ENCODE data around the gene SBSN. TPM values are rescaled to one million over a fixed set of nuclear protein-coding genes. Genes with fewer than 3 reads are reported as not detected.
A peak's percentile ranks its signal among the peaks of the same experiment; 100 is the strongest.

The SBSN gene
- total RNA-seq, 1 donor: 4.7 TPM

GRCh38 chr19:35498984-35499527, 29.1 kb downstream of the SBSN start:
- H3K4me3 ChIP-seq (ENCODE audit: insufficient read depth, low read length): no peak overlapping the region
- no peaks in the 10 kb centered on the region for H3K9me3 ChIP-seq (ENCODE audit: low read depth, low read length)
- no peak overlapping the region for H3K27ac ChIP-seq (ENCODE audit: low read depth, low read length)

GRCh38 chr19:35498220-35498619, 29.9 kb downstream of the SBSN start:
- no peaks in the 10 kb centered on the region for H3K9me3 ChIP-seq (ENCODE audit: low read depth, low read length)

More at GRCh38 chr19:35498984-35499527, 29.1 kb downstream of the SBSN start:
- Histone ChIP-seq H2AFZ (ENCODE audit: low read length) (no peak overlapping the region), H3K36me3 (ENCODE audit: insufficient read depth, low read length) (no peaks in the 10 kb centered on the region), H3K4me1 (ENCODE audit: insufficient read depth, low read length) (no peaks in the 10 kb centered on the region), H3K4me2 (ENCODE audit: insufficient read depth, low read length) (no peak overlapping the region), H3K27me3 (ENCODE audit: insufficient read depth, low read length) (peaks cover under 1% of the 10 kb centered on the region), H4K20me1 (ENCODE audit: insufficient read depth, low read length) (no peaks in the 10 kb centered on the region), H3K79me2 (ENCODE audit: insufficient read depth, low read length) (no peaks in the 10 kb centered on the region)
- TF ChIP-seq CTCF (IDR thresholded peaks at IDR 0.05; ENCODE audit: extremely low read depth, low read depth, low read length): no peak
- peak; percentile 36 for DNase-seq (ENCODE audit: insufficient read length, low spot score, missing footprints)

DNA sequence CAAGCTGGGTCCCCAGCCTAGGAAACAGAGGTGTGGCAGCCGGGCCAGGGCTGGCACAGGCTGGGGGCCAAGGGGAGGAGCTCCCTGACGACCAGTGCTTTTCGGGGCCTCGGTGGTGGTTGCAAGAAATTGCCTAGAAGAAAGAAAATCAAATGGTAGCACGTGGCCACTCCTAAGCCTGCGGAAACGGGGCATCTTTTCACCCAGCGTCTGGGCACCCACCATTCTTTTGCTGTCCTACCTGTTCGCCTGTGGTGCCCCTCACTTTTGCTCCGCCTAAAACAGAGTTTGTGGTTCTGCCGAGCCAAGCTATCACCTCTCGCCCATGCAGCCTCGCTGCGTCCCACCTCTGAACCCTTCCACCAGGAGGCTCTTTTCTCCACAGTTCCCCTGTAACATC, 30.7 kb downstream of the SBSN start:
- H3K4me3 ChIP-seq (ENCODE audit: insufficient read depth, low read length): no peak overlapping the region
- no peak for TF ChIP-seq CTCF (IDR thresholded peaks at IDR 0.05; ENCODE audit: extremely low read depth, low read depth, low read length)
- no peaks in the 10 kb centered on the region for H4K20me1 ChIP-seq (ENCODE audit: insufficient read depth, low read length)
- H3K4me1 ChIP-seq (ENCODE audit: insufficient read depth, low read length): no peaks in the 10 kb centered on the region
- H2AFZ ChIP-seq (ENCODE audit: low read length): no peak overlapping the region
- no peaks in the 10 kb centered on the region for H3K9me3 ChIP-seq (ENCODE audit: low read depth, low read length)
- no peak overlapping the region for H3K4me2 ChIP-seq (ENCODE audit: insufficient read depth, low read length)
- no peaks in the 10 kb centered on the region for H3K79me2 ChIP-seq (ENCODE audit: insufficient read depth, low read length)
- peak; percentile 31 for DNase-seq (ENCODE audit: insufficient read length, low spot score, missing footprints)
- H3K36me3 ChIP-seq (ENCODE audit: insufficient read depth, low read length): no peaks in the 10 kb centered on the region
- H3K27me3 ChIP-seq (ENCODE audit: insufficient read depth, low read length): peaks cover 11% of the 10 kb centered on the region
- no peak overlapping the region for H3K27ac ChIP-seq (ENCODE audit: low read depth, low read length)

More at GRCh38 chr19:35498220-35498619, 29.9 kb downstream of the SBSN start:
- H3K36me3 ChIP-seq (ENCODE audit: insufficient read depth, low read length): no peaks in the 10 kb centered on the region
- H3K79me2 ChIP-seq (ENCODE audit: insufficient read depth, low read length): no peaks in the 10 kb centered on the region
- no peaks in the 10 kb centered on the region for H3K4me1 ChIP-seq (ENCODE audit: insufficient read depth, low read length)
- H3K27ac ChIP-seq (ENCODE audit: low read depth, low read length): no peak overlapping the region
- H3K4me3 ChIP-seq (ENCODE audit: insufficient read depth, low read length): no peak overlapping the region
- H4K20me1 ChIP-seq (ENCODE audit: insufficient read depth, low read length): no peaks in the 10 kb centered on the region
- no peak overlapping the region for H2AFZ ChIP-seq (ENCODE audit: low read length)
- H3K4me2 ChIP-seq (ENCODE audit: insufficient read depth, low read length): no peak overlapping the region
- no peak for DNase-seq (ENCODE audit: insufficient read length, low spot score, missing footprints)
- TF ChIP-seq CTCF (IDR thresholded peaks at IDR 0.05; ENCODE audit: extremely low read depth, low read depth, low read length): no peak
- H3K27me3 ChIP-seq (ENCODE audit: insufficient read depth, low read length): peaks cover 5% of the 10 kb centered on the region

DNA sequence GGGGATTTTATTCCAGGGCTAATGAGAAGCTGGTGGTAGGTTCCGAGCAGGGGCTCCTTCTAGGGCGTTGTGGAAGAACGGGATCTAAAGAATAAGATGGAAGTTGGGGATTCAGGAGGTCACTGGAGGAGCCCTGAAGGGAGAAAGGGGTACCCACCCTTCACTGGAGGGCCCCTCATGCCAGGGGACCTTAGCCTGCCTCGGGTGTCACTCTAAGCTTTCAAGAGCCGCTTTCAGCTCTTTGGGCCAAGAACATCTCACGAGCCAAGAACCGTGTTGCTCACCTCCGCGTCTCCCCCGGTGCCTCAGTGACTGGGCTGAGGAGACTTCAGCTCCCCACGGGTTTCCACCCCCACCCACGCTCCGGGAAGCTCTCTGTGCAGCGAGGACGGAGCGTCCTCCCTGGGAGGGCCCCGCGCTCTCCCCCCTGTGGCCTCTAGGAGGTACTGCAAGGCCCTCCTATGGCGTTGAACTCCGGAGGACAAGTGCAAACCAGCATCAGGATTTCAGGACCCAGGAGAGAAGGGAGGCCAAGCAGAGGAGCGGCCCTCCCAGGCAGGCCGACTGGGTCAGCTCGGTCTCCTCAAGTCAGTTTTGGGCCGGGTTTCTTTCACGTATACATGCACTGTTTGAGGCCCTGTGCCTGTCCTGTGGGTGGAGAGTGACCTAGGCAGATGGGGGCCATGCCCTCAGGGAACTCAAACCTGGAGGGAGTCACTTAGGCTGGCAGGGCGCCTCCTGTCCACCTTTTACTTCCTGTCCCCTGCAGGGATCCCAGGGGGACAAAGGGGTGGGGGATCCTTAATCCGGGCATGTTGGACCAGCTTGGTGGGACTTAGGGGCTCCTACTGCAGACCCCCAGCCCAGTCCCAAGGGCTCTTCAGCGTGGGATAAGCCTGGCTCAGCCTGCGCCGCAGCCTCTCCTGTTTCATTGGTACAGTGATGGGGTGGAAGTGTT, 32.7 kb downstream of the SBSN start:
- Histone ChIP-seq H3K4me3 (ENCODE audit: insufficient read depth, low read length) (peak overlapping the region; percentile 19), H3K27ac (ENCODE audit: low read depth, low read length) (no peak overlapping the region), H4K20me1 (ENCODE audit: insufficient read depth, low read length) (no peaks in the 10 kb centered on the region), H3K36me3 (ENCODE audit: insufficient read depth, low read length) (no peaks in the 10 kb centered on the region), H3K27me3 (ENCODE audit: insufficient read depth, low read length) (peaks cover 17% of the 10 kb centered on the region), H3K4me2 (ENCODE audit: insufficient read depth, low read length) (peak overlapping the region; percentile 60), H3K79me2 (ENCODE audit: insufficient read depth, low read length) (no peaks in the 10 kb centered on the region), H2AFZ (ENCODE audit: low read length) (peak overlapping the region; percentile 25), H3K4me1 (ENCODE audit: insufficient read depth, low read length) (no peaks in the 10 kb centered on the region), H3K9me3 (ENCODE audit: low read depth, low read length) (no peaks in the 10 kb centered on the region)
- peak; percentile 89 for TF ChIP-seq CTCF (IDR thresholded peaks at IDR 0.05; ENCODE audit: extremely low read depth, low read depth, low read length)
- peak; percentile 99 for DNase-seq (ENCODE audit: insufficient read length, low spot score, missing footprints)

All from osteoblast (primary cell).